ENCODE measurements around the gene CELA3A.

- no peak for TF ChIP-seq CTCF (IDR thresholded peaks at IDR 0.05; ENCODE audit: insufficient read depth, low read depth, low read length)
- no peak for TF ChIP-seq EZH2 (IDR thresholded peaks at IDR 0.05; ENCODE audit: insufficient read depth, low read length)
These were observed 40.1 kb upstream of the CELA3A start for GRCh38 chr1:21961337-21961736.

Measured in astrocyte (in vitro differentiated cells and primary cell).